Panc1 (cell line): ENCODE data around the gene SPRY1.

Experiments used
- POLR2AphosphoS5 ChIP-seq: IDR thresholded peaks from 2 replicates; pipeline ENCODE4 v1.6.1; 2012; ENCODE audit warnings: mild to moderate bottlenecking, low read depth, low read length, moderate library complexity
- SIN3A ChIP-seq: IDR thresholded peaks from 2 replicates; pipeline ENCODE4 v1.6.1; 2012; ENCODE audit warnings: low read depth, mild to moderate bottlenecking, low read length, moderate library complexity, borderline replicate concordance; ENCODE audit not compliant: insufficient read depth
- TF ChIP-seq, protein P1 (sequence below): fragments of 450-650 bp; IDR thresholded peaks from 2 replicates; pipeline ENCODE4 v1.5.1; 2017; ENCODE audit warnings: mild to moderate bottlenecking
- TF ChIP-seq, protein P2 (sequence below), 2 experiments: IDR thresholded peaks; 2 replicates each; pipeline ENCODE4 v1.6.1; 2011 to 2012; ENCODE audit warnings: low read depth in 2 of 2, control low read depth in 1 of 2, low read length in 1 of 2, mild to moderate bottlenecking in 1 of 2, moderate library complexity in 1 of 2; ENCODE audit not compliant: insufficient read depth in 1 of 2

DNA sequence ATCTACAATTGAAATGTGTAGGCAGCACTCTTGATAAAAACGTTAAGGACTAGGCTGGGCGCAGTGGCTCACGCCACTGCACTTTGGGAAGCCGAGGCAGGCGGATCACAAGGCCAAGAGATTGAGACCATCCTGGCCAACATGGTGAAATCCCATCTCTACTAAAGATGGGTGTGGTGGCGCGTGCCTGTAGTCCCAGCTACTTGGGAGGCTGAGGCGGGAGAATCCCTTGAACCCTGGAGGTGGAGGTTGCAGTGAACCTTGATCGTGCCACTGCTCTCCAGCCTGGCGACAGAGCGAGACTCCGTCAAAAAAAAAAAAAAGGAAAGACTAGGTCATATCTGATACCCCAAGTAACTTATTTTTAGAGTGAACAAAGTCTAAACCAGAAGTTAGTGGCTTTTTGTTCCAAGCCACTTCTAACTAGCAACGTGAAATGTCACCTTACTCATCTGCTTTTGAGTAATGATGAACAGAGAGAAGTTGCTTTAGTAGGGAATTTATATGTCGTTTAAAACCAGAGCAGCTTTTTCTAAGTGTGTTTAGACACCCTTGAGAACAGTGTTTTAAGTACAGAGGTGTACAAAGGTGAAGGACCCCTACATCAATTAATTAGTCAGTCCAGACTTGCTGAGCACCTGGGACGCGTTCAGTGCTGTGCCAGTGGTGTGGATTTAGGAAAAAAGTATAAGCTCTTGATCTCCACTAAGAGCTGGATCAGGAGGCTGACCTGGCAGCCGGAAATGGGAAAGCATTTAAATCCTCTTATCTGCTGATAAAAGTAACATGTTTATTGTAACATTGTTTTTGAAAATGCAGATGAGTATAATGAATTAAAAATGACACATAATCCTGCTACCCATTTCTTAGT, 23.5 kb downstream of the SPRY1 start:
- TF ChIP-seq, protein P1, sequence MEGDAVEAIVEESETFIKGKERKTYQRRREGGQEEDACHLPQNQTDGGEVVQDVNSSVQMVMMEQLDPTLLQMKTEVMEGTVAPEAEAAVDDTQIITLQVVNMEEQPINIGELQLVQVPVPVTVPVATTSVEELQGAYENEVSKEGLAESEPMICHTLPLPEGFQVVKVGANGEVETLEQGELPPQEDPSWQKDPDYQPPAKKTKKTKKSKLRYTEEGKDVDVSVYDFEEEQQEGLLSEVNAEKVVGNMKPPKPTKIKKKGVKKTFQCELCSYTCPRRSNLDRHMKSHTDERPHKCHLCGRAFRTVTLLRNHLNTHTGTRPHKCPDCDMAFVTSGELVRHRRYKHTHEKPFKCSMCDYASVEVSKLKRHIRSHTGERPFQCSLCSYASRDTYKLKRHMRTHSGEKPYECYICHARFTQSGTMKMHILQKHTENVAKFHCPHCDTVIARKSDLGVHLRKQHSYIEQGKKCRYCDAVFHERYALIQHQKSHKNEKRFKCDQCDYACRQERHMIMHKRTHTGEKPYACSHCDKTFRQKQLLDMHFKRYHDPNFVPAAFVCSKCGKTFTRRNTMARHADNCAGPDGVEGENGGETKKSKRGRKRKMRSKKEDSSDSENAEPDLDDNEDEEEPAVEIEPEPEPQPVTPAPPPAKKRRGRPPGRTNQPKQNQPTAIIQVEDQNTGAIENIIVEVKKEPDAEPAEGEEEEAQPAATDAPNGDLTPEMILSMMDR: no peak
- TF ChIP-seq, protein P2, sequence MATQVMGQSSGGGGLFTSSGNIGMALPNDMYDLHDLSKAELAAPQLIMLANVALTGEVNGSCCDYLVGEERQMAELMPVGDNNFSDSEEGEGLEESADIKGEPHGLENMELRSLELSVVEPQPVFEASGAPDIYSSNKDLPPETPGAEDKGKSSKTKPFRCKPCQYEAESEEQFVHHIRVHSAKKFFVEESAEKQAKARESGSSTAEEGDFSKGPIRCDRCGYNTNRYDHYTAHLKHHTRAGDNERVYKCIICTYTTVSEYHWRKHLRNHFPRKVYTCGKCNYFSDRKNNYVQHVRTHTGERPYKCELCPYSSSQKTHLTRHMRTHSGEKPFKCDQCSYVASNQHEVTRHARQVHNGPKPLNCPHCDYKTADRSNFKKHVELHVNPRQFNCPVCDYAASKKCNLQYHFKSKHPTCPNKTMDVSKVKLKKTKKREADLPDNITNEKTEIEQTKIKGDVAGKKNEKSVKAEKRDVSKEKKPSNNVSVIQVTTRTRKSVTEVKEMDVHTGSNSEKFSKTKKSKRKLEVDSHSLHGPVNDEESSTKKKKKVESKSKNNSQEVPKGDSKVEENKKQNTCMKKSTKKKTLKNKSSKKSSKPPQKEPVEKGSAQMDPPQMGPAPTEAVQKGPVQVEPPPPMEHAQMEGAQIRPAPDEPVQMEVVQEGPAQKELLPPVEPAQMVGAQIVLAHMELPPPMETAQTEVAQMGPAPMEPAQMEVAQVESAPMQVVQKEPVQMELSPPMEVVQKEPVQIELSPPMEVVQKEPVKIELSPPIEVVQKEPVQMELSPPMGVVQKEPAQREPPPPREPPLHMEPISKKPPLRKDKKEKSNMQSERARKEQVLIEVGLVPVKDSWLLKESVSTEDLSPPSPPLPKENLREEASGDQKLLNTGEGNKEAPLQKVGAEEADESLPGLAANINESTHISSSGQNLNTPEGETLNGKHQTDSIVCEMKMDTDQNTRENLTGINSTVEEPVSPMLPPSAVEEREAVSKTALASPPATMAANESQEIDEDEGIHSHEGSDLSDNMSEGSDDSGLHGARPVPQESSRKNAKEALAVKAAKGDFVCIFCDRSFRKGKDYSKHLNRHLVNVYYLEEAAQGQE (IDR thresholded peaks at IDR 0.05; ENCODE audit: insufficient read depth in 1 of 2, low read depth in 2 of 2, low read length in 1 of 2): no peak
- TF ChIP-seq SIN3A (no peak), POLR2AphosphoS5 (no peak)
